ENCODE data around the gene ABCC3.

The ABCC3 gene

DNA sequence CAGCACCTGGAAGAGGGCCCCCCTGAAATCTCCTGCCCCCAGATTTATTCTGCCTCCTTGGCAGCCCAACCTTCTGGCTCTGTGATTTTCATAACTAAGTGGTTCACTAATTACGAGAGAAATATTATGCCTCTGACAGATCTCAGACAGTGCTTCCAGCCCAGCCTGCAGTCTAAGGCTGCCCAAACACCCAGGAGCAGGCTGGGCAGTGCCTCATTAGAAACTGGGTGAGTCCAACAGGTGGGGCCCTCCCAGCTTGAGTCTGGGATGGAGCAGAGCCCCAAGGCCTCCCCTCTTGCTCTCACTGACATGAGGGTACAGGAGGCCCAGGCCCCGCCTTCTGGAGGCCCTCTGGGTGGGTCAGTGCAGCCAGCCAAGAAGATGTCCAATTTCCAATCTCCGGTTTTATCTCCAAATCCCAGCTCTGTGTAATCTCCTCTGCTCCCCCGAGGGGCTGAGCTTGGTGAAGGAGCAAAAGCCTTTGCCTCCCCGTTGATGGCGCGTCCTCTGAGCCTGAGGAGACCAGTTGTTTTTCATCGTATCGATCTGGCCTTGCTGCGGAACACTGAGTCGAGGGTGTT is 20.1 kb upstream of the ABCC3 start:
- TF ChIP-seq, protein P1, sequence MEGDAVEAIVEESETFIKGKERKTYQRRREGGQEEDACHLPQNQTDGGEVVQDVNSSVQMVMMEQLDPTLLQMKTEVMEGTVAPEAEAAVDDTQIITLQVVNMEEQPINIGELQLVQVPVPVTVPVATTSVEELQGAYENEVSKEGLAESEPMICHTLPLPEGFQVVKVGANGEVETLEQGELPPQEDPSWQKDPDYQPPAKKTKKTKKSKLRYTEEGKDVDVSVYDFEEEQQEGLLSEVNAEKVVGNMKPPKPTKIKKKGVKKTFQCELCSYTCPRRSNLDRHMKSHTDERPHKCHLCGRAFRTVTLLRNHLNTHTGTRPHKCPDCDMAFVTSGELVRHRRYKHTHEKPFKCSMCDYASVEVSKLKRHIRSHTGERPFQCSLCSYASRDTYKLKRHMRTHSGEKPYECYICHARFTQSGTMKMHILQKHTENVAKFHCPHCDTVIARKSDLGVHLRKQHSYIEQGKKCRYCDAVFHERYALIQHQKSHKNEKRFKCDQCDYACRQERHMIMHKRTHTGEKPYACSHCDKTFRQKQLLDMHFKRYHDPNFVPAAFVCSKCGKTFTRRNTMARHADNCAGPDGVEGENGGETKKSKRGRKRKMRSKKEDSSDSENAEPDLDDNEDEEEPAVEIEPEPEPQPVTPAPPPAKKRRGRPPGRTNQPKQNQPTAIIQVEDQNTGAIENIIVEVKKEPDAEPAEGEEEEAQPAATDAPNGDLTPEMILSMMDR (IDR thresholded peaks at IDR 0.05; ENCODE audit: control insufficient read depth, extremely low read depth, insufficient read depth), result no peak
- no peak for DNase-seq (ENCODE audit: low read depth)
- H3K4me3 ChIP-seq (ENCODE audit: low read depth, low read length), result no peak overlapping the region

DNA sequence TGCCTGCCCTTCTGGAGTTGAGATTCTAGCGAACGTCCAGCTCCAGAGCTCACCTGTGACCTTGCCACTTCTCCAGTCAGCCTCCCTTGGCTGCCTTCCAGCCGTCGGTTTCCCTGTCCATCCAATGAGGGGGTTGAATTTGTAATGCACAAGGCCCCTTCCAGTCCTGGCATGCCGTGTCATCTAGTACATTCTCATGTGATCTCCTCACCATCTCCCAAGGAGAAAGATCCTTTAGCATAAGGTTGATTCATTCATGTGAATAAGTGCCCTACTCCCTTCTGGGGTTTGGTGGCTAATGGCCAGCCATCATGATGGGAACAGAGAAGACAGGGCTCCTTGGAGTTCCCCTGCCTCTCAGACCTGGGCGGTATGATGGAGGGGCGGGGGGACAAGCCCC is 18.9 kb upstream of the ABCC3 start:
- no peak for DNase-seq (ENCODE audit: low read depth)
- TF ChIP-seq, protein P1 (IDR thresholded peaks at IDR 0.05; ENCODE audit: control insufficient read depth, extremely low read depth, insufficient read depth), result no peak
- H3K4me3 ChIP-seq (ENCODE audit: low read depth, low read length), result no peak overlapping the region

DNA sequence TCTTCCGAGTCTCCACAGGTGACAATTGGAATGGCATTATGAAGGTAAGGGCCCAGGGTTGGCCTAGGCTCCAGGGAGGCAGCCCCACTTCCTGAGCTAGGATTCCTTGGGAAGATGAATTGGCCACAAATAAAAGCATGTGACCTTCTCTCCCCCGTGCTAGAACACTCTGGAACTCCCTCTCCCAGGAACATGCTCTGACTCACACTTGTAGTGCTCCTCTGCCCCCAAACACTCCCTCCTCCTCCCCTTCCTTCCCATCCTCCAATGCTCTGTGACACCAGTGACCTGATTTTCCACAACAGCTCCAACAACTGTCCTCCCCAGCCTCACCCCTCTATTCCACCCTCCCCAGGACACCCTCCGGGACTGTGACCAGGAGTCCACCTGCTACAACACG is 16.4 kb upstream of the ABCC3 start:
- no peak for DNase-seq (ENCODE audit: low read depth)
- H3K4me3 ChIP-seq (ENCODE audit: low read depth, low read length), result no peak overlapping the region
- TF ChIP-seq, protein P1 (IDR thresholded peaks at IDR 0.05; ENCODE audit: control insufficient read depth, extremely low read depth, insufficient read depth), result no peak

DNA sequence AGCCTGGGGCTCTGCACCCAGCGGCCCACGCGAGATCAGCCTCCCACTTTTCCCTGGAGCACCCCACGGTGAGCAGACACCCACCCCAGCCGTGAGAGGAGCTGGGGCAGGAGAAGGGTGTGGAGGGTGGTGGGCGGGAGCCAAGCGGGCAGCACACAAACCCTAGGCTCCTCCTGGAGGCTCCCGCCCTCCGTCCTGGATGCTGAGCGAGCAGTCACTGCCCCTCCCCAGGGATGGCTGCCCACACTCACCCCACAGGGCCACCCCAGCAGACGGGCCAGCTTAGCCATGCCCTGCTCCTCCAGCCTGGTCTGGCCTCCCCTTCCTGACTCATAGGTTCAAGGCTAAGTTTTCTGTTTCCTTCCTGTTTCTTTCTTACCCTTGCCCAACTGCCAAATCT is 15.7 kb upstream of the ABCC3 start:
- TF ChIP-seq, protein P1 (IDR thresholded peaks at IDR 0.05; ENCODE audit: control insufficient read depth, extremely low read depth, insufficient read depth), result no peak
- DNase-seq (ENCODE audit: low read depth), result no peak
- no peak overlapping the region for H3K4me3 ChIP-seq (ENCODE audit: low read depth, low read length)

DNA sequence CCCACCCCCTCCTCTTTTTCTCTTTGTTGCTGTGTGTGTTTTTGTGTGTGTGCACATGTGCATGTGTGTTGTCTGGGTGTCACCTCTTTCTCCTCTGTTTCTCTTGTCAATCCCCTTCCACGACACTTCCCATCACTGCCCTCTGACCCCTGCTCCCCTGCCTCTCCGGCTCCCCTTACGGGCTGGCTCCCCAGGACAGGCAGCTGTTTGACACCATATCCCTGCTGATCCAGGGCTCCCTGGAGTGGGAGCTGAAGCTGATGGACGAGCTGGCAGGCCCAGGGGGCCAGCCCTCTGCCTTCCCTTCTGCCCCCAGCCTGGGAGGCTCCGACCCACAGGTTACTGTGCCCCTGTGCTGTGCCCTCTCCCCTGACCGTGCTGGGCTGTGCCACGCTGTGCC is 15.2 kb upstream of the ABCC3 start:
- TF ChIP-seq, protein P1 (IDR thresholded peaks at IDR 0.05; ENCODE audit: control insufficient read depth, extremely low read depth, insufficient read depth), result no peak
- no peak overlapping the region for H3K4me3 ChIP-seq (ENCODE audit: low read depth, low read length)
- DNase-seq (ENCODE audit: low read depth), result no peak

DNA sequence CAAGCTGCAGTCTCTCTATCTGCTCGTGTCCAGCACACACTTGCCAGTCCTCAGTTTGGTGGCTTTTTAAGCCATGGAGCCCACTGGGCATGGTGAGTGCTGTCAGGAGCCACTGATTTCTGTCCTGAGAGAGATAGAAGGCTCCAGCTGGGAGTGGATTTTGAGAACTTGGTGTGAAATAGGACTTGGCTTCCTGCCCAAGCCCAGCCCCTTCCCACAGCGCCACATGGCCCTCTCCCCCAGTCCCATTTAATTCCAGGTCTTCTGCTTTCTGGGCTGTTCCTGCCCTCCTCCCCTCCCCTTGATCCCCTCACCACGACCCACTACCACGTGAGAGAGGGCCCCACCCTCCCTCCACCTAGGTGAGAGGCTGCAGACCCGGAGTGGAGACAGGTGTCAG is 14.4 kb upstream of the ABCC3 start:
- no peak for DNase-seq (ENCODE audit: low read depth)
- TF ChIP-seq, protein P1 (IDR thresholded peaks at IDR 0.05; ENCODE audit: control insufficient read depth, extremely low read depth, insufficient read depth), result no peak

DNA sequence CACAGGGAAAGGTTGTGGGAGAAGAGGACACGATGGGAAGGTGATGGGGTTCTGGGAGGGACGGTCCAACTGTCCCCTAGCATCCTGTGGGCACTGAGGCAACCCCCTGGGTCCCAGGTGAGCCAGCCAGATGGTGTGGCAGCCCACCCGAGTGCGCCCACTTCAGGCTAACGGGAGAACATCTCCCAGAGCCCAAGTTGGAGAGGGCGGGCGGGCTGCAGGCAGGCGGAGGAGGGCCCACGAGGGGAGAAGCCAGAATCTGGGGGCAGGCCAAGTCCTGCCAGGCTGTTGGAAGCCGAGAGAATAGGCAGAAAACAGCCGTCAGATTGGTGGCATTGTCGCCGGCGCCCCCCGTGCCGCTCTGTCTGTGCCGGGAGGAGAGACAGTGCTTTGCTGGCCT is 13.8 kb upstream of the ABCC3 start:
- DNase-seq (ENCODE audit: low read depth), result no peak
- TF ChIP-seq, protein P1 (IDR thresholded peaks at IDR 0.05; ENCODE audit: control insufficient read depth, extremely low read depth, insufficient read depth), result no peak
- H3K4me3 ChIP-seq (ENCODE audit: low read depth, low read length), result no peak overlapping the region

More for the DNA sequence above, 14.4 kb upstream of the ABCC3 start:
- no peak overlapping the region for H3K4me3 ChIP-seq (ENCODE audit: low read depth, low read length)

Data from LNCaP clone FGC (cell line).